HepG2 (cell line): ENCODE data around the gene RBM12. TPM values are rescaled to one million over a fixed set of nuclear protein-coding genes. Genes with fewer than 3 reads are reported as not detected.

ENCODE experiments used
- FOXK2 ChIP-seq: fragments of 450-650 bp; IDR thresholded peaks from 2 replicates; pipeline ENCODE4 v1.6.1; 2016
- NFKBIZ ChIP-seq: IDR thresholded peaks from 2 replicates; pipeline ENCODE4 v1.6.1; 2018; ENCODE audit warnings: missing genetic modification reagents, missing compliant biosample characterization
- polyA plus RNA-seq, 8 experiments: library from polyadenylated mRNA; depleted of rRNA in 3 of 8; stranded (reverse) in 7 of 8; unstranded in 1 of 8; fragments of >200 nt; fragmentation: Illumina TruSeq in 4 of 8; extraction: Trizol in 4 of 8; gene quantifications; 2 replicates each; pipeline versions ENCODE4 v1.2.1 to v1.2.3, GENCODE V29; 2011 to 2016; ENCODE audit warnings: low read depth in 4 of 8, missing spikeins in 1 of 8, mixed read lengths in 1 of 8; ENCODE audit not compliant: insufficient read depth in 1 of 8
- total RNA-seq, 5 experiments: library from RNA; depleted of rRNA; stranded (reverse); fragments of >200 nt; fragmentation: Illumina TruSeq; extraction: Trizol; gene quantifications; 2 replicates each; pipeline ENCODE4 v1.2.3, GENCODE V29; 2016; ENCODE audit warnings: low read depth in 1 of 5
- TF ChIP-seq, protein P1 (sequence below): sonication (generic); formaldehyde crosslinking; IDR thresholded peaks from 2 replicates; pipeline ENCODE4 v1.4.0; 2020; ENCODE audit warnings: mild to moderate bottlenecking, missing genetic modification reagents
- TF ChIP-seq, protein P2 (sequence below): sonication (generic); formaldehyde crosslinking; IDR thresholded peaks from 2 replicates; pipeline ENCODE4 v1.8.0; 2022; ENCODE audit warnings: mild to moderate bottlenecking, missing genetic modification reagents
- TF ChIP-seq, protein P3 (sequence below): sonication (generic); formaldehyde crosslinking; IDR thresholded peaks from 2 replicates; pipeline ENCODE4 v1.4.0; 2020; ENCODE audit warnings: low read depth, mild to moderate bottlenecking, missing genetic modification reagents
- TF ChIP-seq, protein P4 (sequence below): sonication (generic); formaldehyde crosslinking; IDR thresholded peaks from 2 replicates; pipeline ENCODE4 v1.5.0; 2020; ENCODE audit warnings: missing genetic modification reagents
- TF ChIP-seq, protein P5 (sequence below): sonication (generic); formaldehyde crosslinking; IDR thresholded peaks from 2 replicates; pipeline ENCODE4 v1.4.0; 2020; ENCODE audit warnings: mild to moderate bottlenecking, missing genetic modification reagents, borderline replicate concordance

RBM12 gene
- total and polyA plus RNA-seq, 2 of the 13 experiments (the other 11 are each of a cell fraction or from before 2014, with no cell fraction given), result 97.9 to 104 TPM

DNA sequence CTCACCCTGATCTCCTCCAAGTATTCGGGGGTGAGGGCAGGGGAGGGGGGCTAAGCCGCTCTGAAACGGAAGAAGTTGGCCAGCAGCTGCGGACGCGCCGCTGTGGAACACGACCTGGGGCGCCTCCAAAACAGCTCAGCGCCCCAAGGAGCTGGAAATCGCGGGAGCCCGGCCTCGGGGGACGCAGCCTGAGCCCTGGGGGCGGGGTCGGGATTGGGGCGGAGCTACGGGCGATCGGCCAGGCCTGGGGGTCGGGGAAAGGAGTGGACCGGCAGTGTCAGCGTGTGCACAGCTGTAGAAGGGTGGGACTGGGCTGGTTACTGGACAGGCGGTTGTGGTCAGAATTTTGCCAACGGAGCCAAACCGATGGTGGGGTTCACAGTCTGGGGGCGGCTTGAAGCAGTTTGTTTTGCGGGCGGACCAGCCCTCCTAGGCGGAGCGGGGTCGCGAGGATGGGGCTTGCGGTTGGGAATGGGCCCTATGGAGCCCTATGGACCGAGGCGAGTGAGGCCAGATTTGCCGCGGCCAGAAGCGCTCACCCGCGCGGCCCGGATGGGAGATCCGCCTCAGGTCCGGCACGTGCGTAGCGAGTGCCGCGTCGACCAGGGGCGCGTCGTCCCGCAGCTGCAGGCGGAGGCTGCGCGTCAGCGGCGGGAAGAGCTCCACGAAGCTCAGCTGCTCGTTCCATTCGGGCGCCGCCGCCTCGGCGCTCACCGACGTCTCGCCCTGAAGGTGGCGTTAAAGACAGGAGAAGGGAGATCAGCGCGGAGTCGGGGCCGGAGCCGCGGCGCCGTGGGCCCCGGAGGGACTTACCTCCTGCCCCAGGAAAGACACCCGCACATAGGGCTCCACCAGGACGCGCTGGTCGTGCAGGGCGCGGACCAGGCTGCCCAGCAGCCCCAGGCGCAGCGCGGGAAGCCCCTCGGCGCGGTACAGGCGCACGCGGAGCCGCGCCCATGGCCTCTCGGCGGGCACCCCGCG lies 63.4 kb downstream of the RBM12 start (continued):
- TF ChIP-seq, protein P1, sequence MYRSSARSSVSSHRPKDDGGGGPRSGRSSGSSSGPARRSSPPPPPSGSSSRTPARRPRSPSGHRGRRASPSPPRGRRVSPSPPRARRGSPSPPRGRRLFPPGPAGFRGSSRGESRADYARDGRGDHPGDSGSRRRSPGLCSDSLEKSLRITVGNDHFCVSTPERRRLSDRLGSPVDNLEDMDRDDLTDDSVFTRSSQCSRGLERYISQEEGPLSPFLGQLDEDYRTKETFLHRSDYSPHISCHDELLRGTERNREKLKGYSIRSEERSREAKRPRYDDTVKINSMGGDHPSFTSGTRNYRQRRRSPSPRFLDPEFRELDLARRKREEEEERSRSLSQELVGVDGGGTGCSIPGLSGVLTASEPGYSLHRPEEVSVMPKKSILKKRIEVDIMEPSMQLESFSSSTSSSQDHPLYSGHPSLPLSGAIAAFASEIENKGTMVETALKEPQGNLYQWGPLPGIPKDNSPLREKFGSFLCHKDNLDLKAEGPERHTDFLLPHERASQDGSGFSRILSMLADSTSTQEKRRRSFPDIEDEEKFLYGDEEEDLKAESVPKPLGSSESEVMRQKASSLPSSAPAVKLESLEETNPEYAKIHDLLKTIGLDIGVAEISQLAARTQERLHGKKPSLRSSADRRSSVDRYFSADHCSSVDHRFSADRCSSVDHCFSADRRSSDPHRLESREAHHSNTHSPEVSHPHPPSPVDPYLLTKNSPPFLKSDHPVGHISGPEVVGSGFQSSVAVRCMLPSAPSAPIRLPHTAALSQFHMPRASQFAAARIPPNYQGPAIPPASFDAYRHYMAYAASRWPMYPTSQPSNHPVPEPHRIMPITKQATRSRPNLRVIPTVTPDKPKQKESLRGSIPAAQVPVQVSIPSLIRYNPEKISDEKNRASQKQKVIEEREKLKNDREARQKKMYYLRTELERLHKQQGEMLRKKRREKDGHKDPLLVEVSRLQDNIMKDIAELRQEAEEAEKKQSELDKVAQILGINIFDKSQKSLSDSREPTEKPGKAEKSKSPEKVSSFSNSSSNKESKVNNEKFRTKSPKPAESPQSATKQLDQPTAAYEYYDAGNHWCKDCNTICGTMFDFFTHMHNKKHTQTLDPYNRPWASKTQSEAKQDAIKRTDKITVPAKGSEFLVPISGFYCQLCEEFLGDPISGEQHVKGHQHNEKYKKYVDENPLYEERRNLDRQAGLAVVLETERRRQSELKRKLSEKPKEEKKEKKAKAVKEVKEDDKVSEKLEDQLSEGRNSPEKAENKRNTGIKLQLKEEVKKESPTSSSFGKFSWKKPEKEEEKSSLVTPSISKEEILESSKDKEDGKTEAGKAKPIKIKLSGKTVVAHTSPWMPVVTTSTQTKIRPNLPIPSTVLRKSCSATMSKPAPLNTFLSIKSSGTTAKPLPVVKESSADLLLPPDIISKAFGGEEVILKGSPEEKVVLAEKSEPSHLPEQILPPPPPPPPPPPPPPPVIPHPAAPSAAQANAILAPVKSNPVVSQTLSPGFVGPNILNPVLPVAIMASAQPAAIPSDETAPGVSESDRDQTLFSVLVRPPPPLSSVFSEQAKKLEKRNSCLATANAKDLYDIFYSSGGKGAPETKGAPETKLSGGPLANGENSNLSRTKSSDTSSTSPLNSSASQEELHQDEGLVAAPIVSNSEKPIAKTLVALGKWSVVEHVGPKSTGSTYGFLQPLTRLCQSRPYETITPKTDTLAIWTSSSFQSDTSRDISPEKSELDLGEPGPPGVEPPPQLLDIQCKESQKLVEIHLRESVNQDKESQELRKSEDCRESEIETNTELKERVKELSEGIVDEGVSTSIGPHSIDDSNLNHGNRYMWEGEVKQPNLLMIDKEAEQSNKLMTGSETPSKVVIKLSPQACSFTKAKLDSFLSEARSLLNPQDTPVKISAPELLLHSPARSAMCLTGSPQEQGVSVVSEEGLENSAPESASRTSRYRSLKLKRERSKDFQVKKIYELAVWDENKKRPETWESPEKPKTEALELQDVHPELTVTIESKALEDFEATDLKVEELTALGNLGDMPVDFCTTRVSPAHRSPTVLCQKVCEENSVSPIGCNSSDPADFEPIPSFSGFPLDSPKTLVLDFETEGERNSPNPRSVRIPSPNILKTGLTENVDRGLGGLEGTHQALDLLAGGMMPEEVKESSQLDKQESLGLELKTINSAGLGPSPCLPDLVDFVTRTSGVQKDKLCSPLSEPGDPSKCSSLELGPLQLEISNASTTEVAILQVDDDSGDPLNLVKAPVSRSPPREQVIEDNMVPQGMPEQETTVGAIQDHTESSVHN (CRISPR knock-in tag), result no peak
- TF ChIP-seq, protein P2, sequence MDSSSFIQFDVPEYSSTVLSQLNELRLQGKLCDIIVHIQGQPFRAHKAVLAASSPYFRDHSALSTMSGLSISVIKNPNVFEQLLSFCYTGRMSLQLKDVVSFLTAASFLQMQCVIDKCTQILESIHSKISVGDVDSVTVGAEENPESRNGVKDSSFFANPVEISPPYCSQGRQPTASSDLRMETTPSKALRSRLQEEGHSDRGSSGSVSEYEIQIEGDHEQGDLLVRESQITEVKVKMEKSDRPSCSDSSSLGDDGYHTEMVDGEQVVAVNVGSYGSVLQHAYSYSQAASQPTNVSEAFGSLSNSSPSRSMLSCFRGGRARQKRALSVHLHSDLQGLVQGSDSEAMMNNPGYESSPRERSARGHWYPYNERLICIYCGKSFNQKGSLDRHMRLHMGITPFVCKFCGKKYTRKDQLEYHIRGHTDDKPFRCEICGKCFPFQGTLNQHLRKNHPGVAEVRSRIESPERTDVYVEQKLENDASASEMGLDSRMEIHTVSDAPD (CRISPR knock-in tag), result no peak
- TF ChIP-seq, protein P3, sequence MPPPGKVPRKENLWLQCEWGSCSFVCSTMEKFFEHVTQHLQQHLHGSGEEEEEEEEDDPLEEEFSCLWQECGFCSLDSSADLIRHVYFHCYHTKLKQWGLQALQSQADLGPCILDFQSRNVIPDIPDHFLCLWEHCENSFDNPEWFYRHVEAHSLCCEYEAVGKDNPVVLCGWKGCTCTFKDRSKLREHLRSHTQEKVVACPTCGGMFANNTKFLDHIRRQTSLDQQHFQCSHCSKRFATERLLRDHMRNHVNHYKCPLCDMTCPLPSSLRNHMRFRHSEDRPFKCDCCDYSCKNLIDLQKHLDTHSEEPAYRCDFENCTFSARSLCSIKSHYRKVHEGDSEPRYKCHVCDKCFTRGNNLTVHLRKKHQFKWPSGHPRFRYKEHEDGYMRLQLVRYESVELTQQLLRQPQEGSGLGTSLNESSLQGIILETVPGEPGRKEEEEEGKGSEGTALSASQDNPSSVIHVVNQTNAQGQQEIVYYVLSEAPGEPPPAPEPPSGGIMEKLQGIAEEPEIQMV, result no peak
- TF ChIP-seq NFKBIZ (no peak), FOXK2 (no peak)
- TF ChIP-seq, protein P4, sequence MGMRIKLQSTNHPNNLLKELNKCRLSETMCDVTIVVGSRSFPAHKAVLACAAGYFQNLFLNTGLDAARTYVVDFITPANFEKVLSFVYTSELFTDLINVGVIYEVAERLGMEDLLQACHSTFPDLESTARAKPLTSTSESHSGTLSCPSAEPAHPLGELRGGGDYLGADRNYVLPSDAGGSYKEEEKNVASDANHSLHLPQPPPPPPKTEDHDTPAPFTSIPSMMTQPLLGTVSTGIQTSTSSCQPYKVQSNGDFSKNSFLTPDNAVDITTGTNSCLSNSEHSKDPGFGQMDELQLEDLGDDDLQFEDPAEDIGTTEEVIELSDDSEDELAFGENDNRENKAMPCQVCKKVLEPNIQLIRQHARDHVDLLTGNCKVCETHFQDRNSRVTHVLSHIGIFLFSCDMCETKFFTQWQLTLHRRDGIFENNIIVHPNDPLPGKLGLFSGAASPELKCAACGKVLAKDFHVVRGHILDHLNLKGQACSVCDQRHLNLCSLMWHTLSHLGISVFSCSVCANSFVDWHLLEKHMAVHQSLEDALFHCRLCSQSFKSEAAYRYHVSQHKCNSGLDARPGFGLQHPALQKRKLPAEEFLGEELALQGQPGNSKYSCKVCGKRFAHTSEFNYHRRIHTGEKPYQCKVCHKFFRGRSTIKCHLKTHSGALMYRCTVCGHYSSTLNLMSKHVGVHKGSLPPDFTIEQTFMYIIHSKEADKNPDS (CRISPR knock-in tag), result no peak
- TF ChIP-seq, protein P5, sequence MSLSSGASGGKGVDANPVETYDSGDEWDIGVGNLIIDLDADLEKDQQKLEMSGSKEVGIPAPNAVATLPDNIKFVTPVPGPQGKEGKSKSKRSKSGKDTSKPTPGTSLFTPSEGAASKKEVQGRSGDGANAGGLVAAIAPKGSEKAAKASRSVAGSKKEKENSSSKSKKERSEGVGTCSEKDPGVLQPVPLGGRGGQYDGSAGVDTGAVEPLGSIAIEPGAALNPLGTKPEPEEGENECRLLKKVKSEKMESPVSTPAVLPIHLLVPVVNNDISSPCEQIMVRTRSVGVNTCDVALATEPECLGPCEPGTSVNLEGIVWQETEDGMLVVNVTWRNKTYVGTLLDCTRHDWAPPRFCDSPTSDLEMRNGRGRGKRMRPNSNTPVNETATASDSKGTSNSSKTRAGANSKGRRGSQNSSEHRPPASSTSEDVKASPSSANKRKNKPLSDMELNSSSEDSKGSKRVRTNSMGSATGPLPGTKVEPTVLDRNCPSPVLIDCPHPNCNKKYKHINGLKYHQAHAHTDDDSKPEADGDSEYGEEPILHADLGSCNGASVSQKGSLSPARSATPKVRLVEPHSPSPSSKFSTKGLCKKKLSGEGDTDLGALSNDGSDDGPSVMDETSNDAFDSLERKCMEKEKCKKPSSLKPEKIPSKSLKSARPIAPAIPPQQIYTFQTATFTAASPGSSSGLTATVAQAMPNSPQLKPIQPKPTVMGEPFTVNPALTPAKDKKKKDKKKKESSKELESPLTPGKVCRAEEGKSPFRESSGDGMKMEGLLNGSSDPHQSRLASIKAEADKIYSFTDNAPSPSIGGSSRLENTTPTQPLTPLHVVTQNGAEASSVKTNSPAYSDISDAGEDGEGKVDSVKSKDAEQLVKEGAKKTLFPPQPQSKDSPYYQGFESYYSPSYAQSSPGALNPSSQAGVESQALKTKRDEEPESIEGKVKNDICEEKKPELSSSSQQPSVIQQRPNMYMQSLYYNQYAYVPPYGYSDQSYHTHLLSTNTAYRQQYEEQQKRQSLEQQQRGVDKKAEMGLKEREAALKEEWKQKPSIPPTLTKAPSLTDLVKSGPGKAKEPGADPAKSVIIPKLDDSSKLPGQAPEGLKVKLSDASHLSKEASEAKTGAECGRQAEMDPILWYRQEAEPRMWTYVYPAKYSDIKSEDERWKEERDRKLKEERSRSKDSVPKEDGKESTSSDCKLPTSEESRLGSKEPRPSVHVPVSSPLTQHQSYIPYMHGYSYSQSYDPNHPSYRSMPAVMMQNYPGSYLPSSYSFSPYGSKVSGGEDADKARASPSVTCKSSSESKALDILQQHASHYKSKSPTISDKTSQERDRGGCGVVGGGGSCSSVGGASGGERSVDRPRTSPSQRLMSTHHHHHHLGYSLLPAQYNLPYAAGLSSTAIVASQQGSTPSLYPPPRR (CRISPR knock-in tag), result 0 out of 2 replicates have a peak, but pooled peaks have one; percentile 40
